HFFc6 (cell line): ENCODE data around the gene ATXN7. TPM values are rescaled to one million over a fixed set of nuclear protein-coding genes. Genes with fewer than 3 reads are reported as not detected.

ENCODE experiments used
- DNase-seq: peaks from one replicate; pipeline ENCODE4 v3.0.0-alpha.2; 2018
- H3K27ac Mint-ChIP-seq: 2 replicates; pipeline ENCODE4 v1.8.0; 2020; ENCODE audit warnings: mild to moderate bottlenecking, mixed read lengths
- H3K27me3 Mint-ChIP-seq: 2 replicates; pipeline ENCODE4 v1.8.0; 2021; ENCODE audit warnings: mild to moderate bottlenecking, moderate library complexity, mixed read lengths; ENCODE audit not compliant: insufficient read depth
- H3K36me3 Mint-ChIP-seq: 2 replicates; pipeline ENCODE4 v1.8.0; 2021; ENCODE audit warnings: low read depth, mixed read lengths
- H3K4me1 Mint-ChIP-seq: 2 replicates; pipeline ENCODE4 v1.8.0; 2020; ENCODE audit warnings: low read depth, mixed read lengths
- H3K4me3 Mint-ChIP-seq: 2 replicates; pipeline ENCODE4 v1.8.0; 2020; ENCODE audit warnings: mild to moderate bottlenecking, moderate library complexity, mixed read lengths
- H3K9me3 Mint-ChIP-seq: 2 replicates; pipeline ENCODE4 v1.8.0; 2020; ENCODE audit warnings: mild to moderate bottlenecking, mixed read lengths
- CTCF ChIP-seq: fragments of 200-600 bp; sonication (generic); IDR thresholded peaks from 2 replicates; pipeline ENCODE4 v1.5.0; 2021; ENCODE audit warnings: antibody characterized with exemption, mild to moderate bottlenecking
- total RNA-seq, 6 experiments: library from RNA; stranded (reverse); fragmentation: NEBNext Ultra II Directional; extraction: Animal tissue kit (Norgen Biotek cat#: 25700); gene quantifications; 2 replicates in 1 of 6; 3 replicates in 5 of 6; pipeline ENCODE4 v1.2.3, GENCODE V29; 2021

ATXN7 gene
- total RNA-seq, 6 experiments from 2014 or later: 11.5 to 18.4 (median 15.2) TPM

GRCh38 chr3:63878394-63879060 lies 14.9 kb downstream of the ATXN7 start:
- Mint-ChIP-seq H3K4me1 (peaks cover 35% of the 10 kb centered on the region), H3K36me3 (no peaks in the 10 kb centered on the region), H3K27ac (no peak overlapping the region), H3K9me3 (no peaks in the 10 kb centered on the region), H3K27me3 (no peaks in the 10 kb centered on the region), H3K4me3 (no peak overlapping the region)
- no peak for TF ChIP-seq CTCF
- no peak for DNase-seq

DNA sequence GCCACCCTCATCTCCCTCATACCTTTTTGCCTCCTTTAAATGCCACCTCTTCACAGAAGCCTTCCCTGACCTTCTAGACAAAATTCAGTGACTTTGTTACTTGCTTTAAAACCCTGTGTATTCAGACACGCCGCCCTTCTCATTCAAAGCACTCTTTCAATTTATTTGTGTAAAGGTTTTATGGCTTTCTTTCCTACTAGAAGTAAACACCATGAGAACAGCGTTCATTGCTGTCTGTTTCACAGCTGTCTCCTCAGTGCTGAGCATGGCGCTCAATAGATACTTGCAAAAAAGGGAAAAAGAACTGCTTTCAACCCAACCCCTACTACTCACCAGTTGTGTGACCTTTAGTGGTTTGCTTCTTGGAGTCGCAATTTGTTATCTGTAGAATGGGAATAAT lies 17.0 kb downstream of the ATXN7 start:
- Mint-ChIP-seq H3K36me3 (no peaks in the 10 kb centered on the region), H3K27ac (no peak overlapping the region), H3K9me3 (no peaks in the 10 kb centered on the region), H3K4me3 (no peak overlapping the region), H3K27me3 (no peaks in the 10 kb centered on the region), H3K4me1 (peaks cover 30% of the 10 kb centered on the region)
- DNase-seq: no peak
- no peak for TF ChIP-seq CTCF

DNA sequence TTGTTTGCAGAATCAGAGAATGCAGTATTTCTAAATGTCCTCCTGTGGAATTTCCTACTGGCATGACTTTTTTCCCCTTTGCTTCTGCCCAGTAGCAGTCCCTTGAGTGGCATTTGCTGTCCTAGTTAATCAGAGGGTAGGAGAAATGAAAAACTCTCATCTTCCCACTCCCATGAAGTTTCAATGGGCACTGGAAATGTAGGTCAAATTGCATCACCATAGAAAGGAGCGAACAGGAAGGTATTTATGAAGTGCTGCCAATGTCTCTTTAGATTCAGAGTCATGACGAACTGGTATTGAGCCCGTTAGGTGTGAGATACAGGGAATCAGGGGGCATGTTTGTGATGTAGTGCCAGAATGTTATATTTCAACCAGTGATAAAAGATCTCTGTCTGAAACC lies 23.2 kb downstream of the ATXN7 start:
- no peak overlapping the region for H3K4me3 Mint-ChIP-seq

DNA sequence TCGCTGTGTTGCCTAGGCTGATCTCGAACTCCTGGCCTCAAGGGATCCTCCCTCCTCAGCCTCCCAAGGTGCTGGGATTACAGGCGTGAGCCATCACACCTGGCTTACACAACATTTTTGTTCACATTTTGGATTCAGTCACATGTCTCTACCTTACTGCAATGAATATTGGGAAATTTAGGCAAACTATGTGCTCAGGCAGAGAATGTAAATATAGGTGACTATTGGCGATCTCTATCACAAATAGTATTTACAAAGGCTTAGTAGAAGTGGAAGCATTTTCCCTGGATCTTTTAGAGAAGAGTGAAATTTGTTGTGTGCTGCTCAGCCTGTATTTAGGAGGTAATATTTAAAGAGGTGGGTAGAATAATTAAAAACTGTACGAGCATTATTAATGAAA lies 27.9 kb downstream of the ATXN7 start:
- Mint-ChIP-seq H3K27me3 (no peaks in the 10 kb centered on the region; the same call in 1 of the 2 replicates), H3K4me1 (peaks cover 17% of the 10 kb centered on the region), H3K9me3 (no peaks in the 10 kb centered on the region), H3K4me3 (no peak overlapping the region), H3K36me3 (peaks cover 5% of the 10 kb centered on the region; the same call in 1 of the 2 replicates), H3K27ac (no peak overlapping the region)
- DNase-seq: no peak
- no peak for TF ChIP-seq CTCF

More for the DNA sequence above, 23.2 kb downstream of the ATXN7 start:
- Mint-ChIP-seq H3K27me3 (no peaks in the 10 kb centered on the region), H3K36me3 (no peaks in the 10 kb centered on the region), H3K9me3 (no peaks in the 10 kb centered on the region), H3K4me1 (peaks cover 6% of the 10 kb centered on the region), H3K27ac (no peak overlapping the region)
- no peak for DNase-seq
- no peak for TF ChIP-seq CTCF

DNA sequence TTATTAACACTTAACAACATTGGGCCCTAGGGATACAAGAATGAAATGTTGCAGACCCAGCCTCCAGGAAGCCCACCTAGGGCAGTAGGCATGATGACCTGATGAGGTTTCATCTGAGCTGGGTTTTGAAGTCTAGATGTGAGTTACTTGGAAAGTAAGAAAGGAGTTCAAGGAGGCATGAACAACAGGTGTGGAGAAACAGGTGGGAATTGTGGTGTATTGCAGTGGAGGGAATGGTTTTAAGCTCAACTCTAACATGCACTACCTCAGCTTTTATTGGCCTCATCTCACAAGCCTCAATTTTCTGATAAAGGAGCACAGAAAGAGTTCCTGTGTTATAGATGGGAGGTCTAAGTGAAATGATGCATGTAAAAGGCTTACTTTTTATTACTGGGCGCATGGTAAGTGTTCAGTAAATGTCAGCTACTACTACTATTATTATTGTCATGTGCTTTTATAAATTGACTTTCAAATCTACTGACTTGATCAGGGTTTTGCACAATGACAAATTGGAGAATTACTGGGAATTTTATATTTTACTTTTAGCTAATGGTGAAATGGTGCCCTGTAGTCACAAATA lies 29.2 kb downstream of the ATXN7 start:
- Mint-ChIP-seq H3K36me3 (peaks cover 5% of the 10 kb centered on the region; the same call in 1 of the 2 replicates), H3K27ac (no peak overlapping the region), H3K4me1 (peaks cover 22% of the 10 kb centered on the region), H3K4me3 (no peak overlapping the region), H3K9me3 (no peaks in the 10 kb centered on the region), H3K27me3 (no peaks in the 10 kb centered on the region; the same call in 1 of the 2 replicates)
- no peak for DNase-seq
- TF ChIP-seq CTCF: no peak
